Amniotic stem cell (primary cell): ENCODE measurements around the gene TGFBR3.

Source experiments
- DNase-seq: peaks from one replicate; lab custom pipeline; 2025; lab: John Stamatoyannopoulos, UW

TGFBR3 gene

GRCh38 chr1:91826248-91826647, 59.7 kb downstream of the TGFBR3 start:
- no peak for DNase-seq

DNA sequence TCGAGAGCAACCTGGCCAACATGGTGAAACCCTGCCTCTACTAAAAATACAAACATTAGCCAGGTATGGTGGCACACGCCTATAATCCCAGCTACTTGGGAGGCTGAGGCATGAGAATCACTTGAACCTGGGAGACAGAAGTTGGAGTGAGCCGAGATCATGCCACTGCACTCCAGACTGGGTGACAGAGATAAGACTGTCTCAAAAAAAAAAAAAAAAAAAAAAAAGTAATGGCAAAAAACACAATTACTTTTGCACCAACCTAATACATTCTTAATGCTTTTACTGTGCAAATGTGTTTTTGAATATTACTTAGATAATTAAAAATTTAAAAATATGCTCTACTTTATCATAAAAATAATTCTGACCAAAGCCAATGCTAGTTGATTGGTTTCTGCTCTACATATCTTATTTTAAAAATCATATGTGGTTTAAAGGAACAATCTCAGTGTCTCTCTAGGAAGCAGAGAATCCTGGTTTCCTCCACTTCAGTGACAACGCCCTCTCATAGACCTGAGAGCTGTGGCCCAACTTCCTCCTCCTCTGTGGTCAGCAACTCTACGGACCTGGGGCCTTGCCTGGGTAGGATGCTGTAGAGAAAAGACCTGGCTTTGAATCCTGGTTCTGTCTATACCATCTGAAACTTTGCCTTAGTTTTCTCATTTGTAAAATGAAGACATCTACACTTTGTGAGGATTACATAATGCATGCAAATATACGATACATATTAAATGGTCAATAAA, 64.7 kb downstream of the TGFBR3 start:
- DNase-seq, result no peak

- DNase-seq, result no peak
These were observed 66.7 kb downstream of the TGFBR3 start for GRCh38 chr1:91819038-91819788.

- DNase-seq, result no peak
These were observed 67.3 kb downstream of the TGFBR3 start for GRCh38 chr1:91818713-91818975.

DNA sequence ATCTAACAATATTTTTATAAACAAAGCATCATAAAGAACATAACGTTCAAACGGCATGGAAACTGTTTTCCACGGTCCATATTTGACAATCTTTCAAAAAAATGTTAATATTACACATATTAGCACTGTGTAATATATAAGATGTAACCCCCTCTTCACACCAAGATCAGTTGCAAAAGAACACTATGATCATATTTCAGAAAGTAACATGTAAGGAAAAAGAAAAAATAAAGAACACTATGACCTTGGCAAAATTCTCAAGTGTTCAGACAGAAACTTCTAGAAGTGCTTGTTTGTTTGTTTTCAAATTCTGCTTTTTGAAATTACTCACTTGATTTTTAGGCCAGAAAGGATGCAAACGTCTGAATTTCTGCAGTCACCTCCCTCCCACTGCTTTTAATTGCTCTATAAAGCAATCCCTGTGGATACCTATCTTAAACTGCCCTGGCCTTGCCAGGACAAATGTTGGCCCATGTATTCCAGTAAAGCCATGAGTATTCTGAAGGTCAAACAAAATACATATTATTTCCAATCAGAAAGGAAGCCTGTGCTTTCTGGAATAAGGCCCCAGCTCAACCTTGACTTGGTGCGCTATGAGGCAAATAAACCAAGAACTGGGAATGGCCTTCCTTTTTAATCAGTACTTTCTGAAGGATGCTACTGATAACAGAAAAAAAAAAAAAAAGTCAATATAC, 68.6 kb downstream of the TGFBR3 start:
- DNase-seq, result no peak

- no peak for DNase-seq
These were observed 69.9 kb downstream of the TGFBR3 start for GRCh38 chr1:91816031-91816430.

- no peak for DNase-seq
These were observed 71.5 kb downstream of the TGFBR3 start for GRCh38 chr1:91814448-91814847.

- no peak for DNase-seq
These were observed 72.1 kb downstream of the TGFBR3 start for GRCh38 chr1:91813813-91814212.

DNA sequence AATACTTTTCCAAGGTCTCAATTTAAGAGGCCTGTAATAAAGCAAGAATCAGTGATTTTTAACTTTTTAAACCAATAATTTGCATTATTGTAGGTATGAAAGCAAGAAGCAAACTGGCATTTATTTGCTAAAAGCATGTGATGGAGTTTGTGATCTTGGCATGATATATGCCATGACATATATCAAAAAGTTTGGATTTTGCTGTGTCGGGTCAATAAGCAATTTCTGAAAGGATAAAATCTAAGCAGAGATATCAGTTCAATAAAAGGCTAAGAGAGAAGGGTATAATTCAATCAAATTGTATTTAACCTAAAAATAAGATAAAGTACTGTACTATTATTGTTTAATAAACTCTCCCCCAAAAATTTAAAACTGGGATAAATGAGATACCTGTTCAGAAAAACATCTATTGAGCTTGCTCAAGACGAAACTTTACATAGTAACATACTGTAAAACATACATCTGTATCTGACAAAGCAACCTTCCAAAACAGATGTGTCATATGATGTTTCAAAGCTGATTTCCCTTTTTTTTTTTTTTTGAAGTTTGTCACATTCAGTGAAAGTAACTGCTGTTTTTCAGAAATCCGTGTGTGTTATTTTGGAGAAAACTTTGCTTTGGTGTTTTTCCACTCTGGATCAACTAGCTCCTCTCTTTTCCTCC, 74.5 kb downstream of the TGFBR3 start:
- DNase-seq, result no peak

DNA sequence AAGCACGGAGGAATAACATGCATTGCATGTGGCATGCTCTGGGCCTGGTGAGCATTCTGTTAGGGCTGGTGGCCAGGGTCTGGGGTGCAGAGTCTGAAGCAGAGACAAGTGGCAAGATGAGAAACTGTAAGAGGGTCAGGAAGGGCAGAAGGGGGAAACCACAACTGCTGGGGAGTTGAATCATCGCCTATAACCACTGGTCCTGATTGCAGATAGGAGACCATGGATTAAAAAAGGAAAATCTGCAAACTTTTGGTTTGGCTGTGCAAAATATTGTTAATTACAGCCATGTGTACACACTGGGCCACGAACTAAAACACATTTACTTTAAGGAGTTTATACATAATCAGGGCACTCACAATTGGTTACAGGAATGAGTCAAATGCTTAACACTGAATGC, 76.6 kb downstream of the TGFBR3 start:
- no peak for DNase-seq

DNA sequence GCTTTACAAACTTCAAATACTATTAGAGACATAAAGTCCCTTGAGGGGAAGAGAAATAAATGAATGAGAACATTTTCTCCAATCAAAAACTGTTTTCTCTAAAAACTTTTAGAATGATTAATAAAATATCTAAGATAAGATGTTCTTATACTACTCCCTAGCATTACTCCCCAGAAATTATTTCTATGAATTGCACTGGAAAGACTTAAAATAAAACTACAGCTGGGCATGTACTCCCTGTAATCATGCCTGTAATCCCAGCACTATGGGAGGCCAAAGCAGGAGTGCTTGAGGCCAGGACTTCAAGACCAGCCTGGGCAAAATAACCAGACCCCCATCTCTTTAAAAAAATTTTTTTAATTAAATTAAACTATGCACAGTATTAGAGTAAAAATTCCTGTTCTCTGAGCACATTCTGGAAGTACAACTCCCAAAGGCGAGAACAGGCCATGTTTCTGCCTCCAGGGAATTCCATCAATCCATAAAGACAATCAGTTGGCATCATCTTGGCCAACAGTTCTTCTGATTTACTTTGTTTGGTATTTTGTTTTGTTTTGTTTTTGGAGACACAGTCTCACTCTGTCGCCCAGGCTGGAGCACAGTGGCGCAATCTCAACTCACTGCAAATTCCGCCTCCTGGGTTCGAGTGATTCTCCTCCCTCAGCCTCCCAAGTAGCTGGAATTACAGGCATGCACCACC, 77.9 kb downstream of the TGFBR3 start:
- no peak for DNase-seq

- no peak for DNase-seq
These were observed 78.9 kb downstream of the TGFBR3 start for GRCh38 chr1:91806769-91807700.

- no peak for DNase-seq
These were observed 79.7 kb downstream of the TGFBR3 start for GRCh38 chr1:91806181-91806768.

DNA sequence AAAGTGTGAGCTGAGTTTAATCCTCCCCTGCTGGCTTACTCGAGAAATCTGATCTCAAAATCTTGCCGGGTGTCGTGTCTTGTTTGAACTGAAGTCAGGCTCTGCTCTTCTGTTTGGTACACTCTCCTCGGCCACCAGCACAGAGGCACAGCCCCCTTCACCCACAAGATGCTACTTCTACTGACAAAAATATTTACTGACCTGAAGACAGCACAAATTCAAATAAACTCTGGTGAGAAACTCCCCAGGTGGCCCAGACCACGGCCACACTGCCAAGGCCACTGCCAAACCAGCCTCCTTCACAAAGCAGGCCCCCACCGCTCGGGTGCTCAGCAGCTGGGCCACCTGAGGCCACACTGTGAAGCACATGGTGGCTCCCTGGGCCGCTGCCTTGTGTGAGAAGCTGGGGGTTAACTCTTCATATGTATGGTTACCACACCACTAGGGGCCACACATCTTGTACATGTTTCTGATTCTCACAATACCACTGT, 80.6 kb downstream of the TGFBR3 start:
- DNase-seq, result no peak

DNA sequence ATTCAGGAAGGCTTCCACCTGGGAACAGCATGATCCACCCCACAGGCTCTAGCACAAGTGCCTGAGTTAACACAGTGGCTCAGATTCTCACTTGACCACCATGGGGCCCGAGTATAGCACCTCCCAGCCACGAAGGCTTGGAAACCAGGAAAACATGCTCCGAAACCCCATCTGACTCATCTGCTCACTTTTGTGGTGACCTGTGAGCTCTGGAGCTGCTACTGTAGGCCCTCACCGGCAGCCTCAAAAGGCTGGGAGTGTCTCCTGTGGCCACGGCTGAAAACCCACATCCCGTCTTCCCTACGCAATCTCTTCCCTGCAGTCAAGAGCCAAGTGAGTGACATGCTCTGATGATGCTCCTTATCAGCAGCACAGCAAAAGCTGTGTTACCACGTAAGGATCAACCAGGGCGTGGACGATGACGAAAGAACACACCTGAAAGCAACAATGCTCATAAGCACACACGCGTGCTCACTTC, 81.4 kb downstream of the TGFBR3 start:
- no peak for DNase-seq

- DNase-seq, result no peak
These were observed 82.0 kb downstream of the TGFBR3 start for GRCh38 chr1:91803847-91804545.

DNA sequence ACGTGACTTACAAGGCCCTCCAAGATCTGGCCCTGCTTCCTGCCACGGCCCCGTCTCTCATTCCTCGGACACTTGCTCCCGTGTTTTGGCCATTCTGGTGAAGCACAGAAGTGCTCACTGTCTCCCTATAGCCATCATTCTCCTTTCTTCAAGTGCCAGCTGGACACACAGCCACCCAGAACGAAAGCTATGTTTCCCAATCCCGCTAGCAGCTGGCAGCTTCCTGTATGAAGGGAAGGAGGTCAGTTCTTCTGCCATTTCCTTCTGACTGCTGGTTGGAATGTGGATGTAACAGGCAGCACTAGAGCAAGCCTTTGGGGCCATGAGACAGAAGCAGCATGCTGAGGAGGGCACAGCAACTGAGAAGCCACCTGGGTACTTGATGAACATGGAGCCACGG, 82.8 kb downstream of the TGFBR3 start:
- no peak for DNase-seq

GRCh38 chr1:91801496-91802115, 84.3 kb downstream of the TGFBR3 start:
- no peak for DNase-seq

DNA sequence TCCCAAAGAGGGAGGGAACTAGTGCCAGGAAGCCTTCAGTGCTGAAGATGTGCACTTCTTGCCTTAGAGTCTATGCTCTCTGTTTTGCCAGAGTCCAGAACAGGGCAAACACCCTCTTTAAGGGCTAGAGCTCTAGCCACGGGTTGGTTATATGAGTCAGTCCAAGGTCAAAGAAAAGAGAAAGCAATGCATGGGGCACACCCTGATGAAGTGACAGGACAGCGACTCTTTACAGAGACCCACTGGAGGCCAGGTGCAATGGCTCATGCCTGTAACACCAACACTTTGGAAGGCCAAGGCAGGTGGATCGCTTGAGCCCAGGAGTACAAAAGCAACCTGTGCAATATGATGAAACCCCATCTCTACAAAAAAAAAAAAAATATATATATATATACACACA, 86.1 kb downstream of the TGFBR3 start:
- no peak for DNase-seq
